MCF 10A (cell line): Measurements from ENCODE around the gene OSTM1. TPM values are rescaled to one million over a fixed set of nuclear protein-coding genes. Genes with fewer than 3 reads are reported as not detected.

Experiments used
- BruUV-seq: library from RNA; stranded (reverse); fragments of 400-500 nt; replicated peaks from 2 replicates; lab custom pipeline; 2021; lab: Mats Ljungman, UMichigan
- CTCF ChIA-PET: fragments of 300-600 bp; sonication (Branson Sonifier 250); formaldehyde crosslinking; extraction: SDS; loops from one replicate; lab custom pipeline; 2021; ENCODE audit warnings: antibody characterized with exemption, inconsistent platforms; lab: Yijun Ruan, JAX
- POLR2A ChIA-PET: fragments of 300-600, 350-650 bp; sonication (Branson Sonifier 250); formaldehyde crosslinking; extraction: SDS; loops from one replicate; lab custom pipeline; 2020; ENCODE audit warnings: antibody characterized with exemption, inconsistent platforms; lab: Yijun Ruan, JAX
- DNase-seq: peaks from one replicate; pipeline ENCODE4 v3.0.0-alpha.2; 2018; ENCODE audit not compliant: unreplicated experiment
- H3K27ac Mint-ChIP-seq: one replicate; pipeline ENCODE4 v1.8.0; 2022; ENCODE audit warnings: mild to moderate bottlenecking, low read depth, mixed read lengths; ENCODE audit not compliant: unreplicated experiment
- H3K27me3 Mint-ChIP-seq: one replicate; pipeline ENCODE4 v1.8.0; 2022; ENCODE audit warnings: mixed read lengths; ENCODE audit not compliant: insufficient read depth, unreplicated experiment
- H3K36me3 Mint-ChIP-seq: one replicate; pipeline ENCODE4 v1.8.0; 2022; ENCODE audit warnings: mild to moderate bottlenecking, moderate library complexity, mixed read lengths; ENCODE audit not compliant: insufficient read depth, unreplicated experiment
- H3K4me1 Mint-ChIP-seq: one replicate; pipeline ENCODE4 v1.8.0; 2022; ENCODE audit warnings: mixed read lengths; ENCODE audit not compliant: insufficient read depth, unreplicated experiment
- H3K4me3 Mint-ChIP-seq: one replicate; pipeline ENCODE4 v1.8.0; 2022; ENCODE audit warnings: mild to moderate bottlenecking, moderate library complexity, mixed read lengths; ENCODE audit not compliant: unreplicated experiment
- H3K9me3 Mint-ChIP-seq: one replicate; pipeline ENCODE4 v1.8.0; 2022; ENCODE audit warnings: mixed read lengths; ENCODE audit not compliant: unreplicated experiment
- intact Hi-C: fragments of 100-400 bp; cut with micrococcal nuclease; formaldehyde crosslinking; loops from 2 replicates; pipeline ENCODE4 v1.14.1; 2022
- total RNA-seq: library from RNA; stranded (reverse); gene quantifications from 2 replicates; pipeline ENCODE4 v1.2.3, GENCODE V29; 2022
- TF ChIP-seq, protein P1 (sequence below): fragments of 200-600 bp; IDR thresholded peaks from one replicate; pipeline ENCODE4 v1.8.0; 2022; ENCODE audit warnings: antibody characterized with exemption, mild to moderate bottlenecking; ENCODE audit not compliant: unreplicated experiment

The OSTM1 gene
- total RNA-seq, 1 experiment from 2014 or later, result 35.5 TPM

GRCh38 chr6:108121612-108122011 lies 47.1 kb upstream of the OSTM1 start:
- CTCF ChIA-PET, result interaction anchor here (0.8 to 2.2 kb wide), 2 partner anchors 11 to 370 kb away, joined by 4 read pairs; no protein-coding TSS in a partner anchor
- TF ChIP-seq, protein P1, sequence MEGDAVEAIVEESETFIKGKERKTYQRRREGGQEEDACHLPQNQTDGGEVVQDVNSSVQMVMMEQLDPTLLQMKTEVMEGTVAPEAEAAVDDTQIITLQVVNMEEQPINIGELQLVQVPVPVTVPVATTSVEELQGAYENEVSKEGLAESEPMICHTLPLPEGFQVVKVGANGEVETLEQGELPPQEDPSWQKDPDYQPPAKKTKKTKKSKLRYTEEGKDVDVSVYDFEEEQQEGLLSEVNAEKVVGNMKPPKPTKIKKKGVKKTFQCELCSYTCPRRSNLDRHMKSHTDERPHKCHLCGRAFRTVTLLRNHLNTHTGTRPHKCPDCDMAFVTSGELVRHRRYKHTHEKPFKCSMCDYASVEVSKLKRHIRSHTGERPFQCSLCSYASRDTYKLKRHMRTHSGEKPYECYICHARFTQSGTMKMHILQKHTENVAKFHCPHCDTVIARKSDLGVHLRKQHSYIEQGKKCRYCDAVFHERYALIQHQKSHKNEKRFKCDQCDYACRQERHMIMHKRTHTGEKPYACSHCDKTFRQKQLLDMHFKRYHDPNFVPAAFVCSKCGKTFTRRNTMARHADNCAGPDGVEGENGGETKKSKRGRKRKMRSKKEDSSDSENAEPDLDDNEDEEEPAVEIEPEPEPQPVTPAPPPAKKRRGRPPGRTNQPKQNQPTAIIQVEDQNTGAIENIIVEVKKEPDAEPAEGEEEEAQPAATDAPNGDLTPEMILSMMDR, result no peak
- H3K4me1 Mint-ChIP-seq, result peaks cover 4% of the 10 kb centered on the region
- BruUV-seq, result no TSS peak
- no peaks in the 10 kb centered on the region for H3K36me3 Mint-ChIP-seq
- intact Hi-C loops, result no loop called here
- POLR2A ChIA-PET, result no interaction called here
- no peak for DNase-seq
- H3K27ac Mint-ChIP-seq, result no peak overlapping the region
- no peak overlapping the region for H3K4me3 Mint-ChIP-seq
- peaks cover 11% of the 10 kb centered on the region for H3K27me3 Mint-ChIP-seq
- no peaks in the 10 kb centered on the region for H3K9me3 Mint-ChIP-seq

DNA sequence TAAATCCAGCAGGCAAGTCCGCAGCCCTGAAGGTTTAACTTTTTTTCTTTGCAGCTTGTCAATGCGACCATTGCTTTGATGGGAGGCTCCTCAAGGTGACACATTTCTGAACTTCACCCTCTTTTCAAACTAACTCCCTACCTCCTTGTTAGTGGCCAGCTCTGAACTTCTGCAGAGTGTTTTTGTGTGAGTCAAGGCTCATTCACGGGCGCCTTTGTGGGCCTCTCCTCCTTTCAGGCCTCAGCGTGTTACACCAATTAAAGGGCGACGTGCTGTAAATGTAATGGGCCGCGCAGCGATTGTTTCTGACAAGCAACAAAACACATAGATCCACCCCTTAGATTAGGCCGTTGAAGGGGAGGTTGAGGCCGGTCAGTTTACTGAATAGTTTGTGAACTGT lies 45.8 kb upstream of the OSTM1 start:
- intact Hi-C loops, result no loop called here
- no peak for DNase-seq
- no TSS peak for BruUV-seq
- H3K4me1 Mint-ChIP-seq, result peaks cover 6% of the 10 kb centered on the region
- no peak overlapping the region for H3K27ac Mint-ChIP-seq
- no peak overlapping the region for H3K4me3 Mint-ChIP-seq
- ChIA-PET POLR2A (no interaction called here), CTCF (interaction anchor here (0.7 to 2.2 kb wide), 2 partner anchors 247 to 371 kb away, joined by 3 to 4 read pairs; no protein-coding TSS in a partner anchor)
- TF ChIP-seq, protein P1, result no peak
- H3K36me3 Mint-ChIP-seq, result no peaks in the 10 kb centered on the region
- H3K27me3 Mint-ChIP-seq, result peaks cover 11% of the 10 kb centered on the region
- H3K9me3 Mint-ChIP-seq, result no peaks in the 10 kb centered on the region

DNA sequence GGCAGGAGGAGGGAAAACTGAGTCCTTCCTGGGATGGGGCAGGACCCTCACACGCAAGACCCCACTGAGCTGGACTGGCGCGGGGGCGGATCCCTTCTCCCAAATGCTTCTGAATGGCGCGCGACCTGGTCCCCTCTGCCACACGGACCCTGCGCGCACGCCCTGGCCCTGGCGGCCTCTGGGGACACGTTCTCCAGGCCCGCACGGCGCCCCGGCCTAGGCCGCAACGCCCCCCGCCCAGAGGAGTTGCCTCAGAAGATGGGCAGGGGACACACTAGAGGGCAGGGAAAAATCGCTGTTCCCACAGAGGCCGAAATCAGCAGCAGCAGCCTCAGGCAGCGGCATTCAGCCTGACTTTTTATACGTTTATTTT lies 45.2 kb upstream of the OSTM1 start:
- TF ChIP-seq, protein P1, result no peak
- peaks cover 11% of the 10 kb centered on the region for H3K27me3 Mint-ChIP-seq
- no peaks in the 10 kb centered on the region for H3K36me3 Mint-ChIP-seq
- DNase-seq, result no peak
- H3K4me3 Mint-ChIP-seq, result no peak overlapping the region
- no peaks in the 10 kb centered on the region for H3K9me3 Mint-ChIP-seq
- ChIA-PET POLR2A (no interaction called here), CTCF (no interaction called here)
- no TSS peak for BruUV-seq
- intact Hi-C loops, result no loop called here
- no peak overlapping the region for H3K27ac Mint-ChIP-seq
- peaks cover 11% of the 10 kb centered on the region for H3K4me1 Mint-ChIP-seq

DNA sequence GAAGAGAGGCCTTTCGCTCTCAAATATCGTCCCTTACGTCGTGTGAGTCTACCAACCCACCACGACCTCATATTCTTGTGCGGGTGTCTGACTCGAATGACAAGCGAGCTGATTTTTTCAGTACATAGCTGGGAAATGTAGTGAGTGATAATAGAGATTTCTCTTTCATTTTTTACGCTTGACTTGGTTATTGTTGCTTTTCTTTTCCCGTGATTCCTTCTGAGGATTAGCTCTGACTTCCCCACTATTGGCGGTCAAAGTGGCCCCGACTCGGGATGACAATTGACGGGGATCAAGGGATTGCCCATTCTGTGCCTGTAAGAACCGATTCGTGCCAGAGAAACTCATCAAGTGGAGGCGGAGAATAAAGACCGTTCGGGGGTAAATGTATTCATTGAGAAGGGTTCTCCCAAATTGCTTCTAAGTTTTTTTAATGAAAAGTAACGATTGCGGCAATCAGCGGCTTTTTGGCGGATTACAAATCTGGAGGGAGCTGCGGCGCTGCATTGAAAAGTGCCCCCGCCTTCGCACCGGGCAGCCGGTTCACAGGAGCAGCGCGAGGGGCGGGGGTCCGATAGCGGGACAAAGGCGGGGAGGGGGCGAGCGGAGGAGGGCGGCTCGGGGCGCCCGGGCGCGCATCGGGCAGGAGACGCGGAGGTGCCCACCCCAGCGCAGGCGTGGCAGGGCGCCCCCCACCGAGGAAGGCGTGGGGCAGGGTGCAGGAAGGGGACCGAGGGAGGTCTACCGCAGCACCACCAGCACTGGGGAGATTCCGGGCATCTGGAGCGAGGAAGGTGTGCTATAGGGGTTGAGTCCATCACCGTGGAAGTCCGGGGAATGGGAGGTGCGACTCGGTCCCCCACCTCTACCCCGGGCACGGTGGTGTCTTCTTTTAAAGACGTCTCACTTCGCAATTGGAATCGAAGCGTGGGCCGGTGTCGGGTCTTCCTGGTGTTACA lies 44.5 kb upstream of the OSTM1 start:
- TF ChIP-seq, protein P1, result no peak
- Mint-ChIP-seq H3K4me3 (peak overlapping the region; percentile 62), H3K9me3 (no peaks in the 10 kb centered on the region), H3K27ac (no peak overlapping the region), H3K36me3 (no peaks in the 10 kb centered on the region), H3K4me1 (peaks cover 18% of the 10 kb centered on the region), H3K27me3 (peaks cover 11% of the 10 kb centered on the region)
- DNase-seq, result no peak
- POLR2A ChIA-PET, result no interaction called here
- intact Hi-C loops, result no loop called here
- BruUV-seq, result no TSS peak
- CTCF ChIA-PET, result interaction anchor here (0.6 to 0.9 kb wide), 2 partner anchors 45 to 374 kb away, joined by 3 read pairs; no protein-coding TSS in a partner anchor
